CD4-positive, alpha-beta T cell (primary cell): ENCODE results near the gene RELL2. TPM values are rescaled to one million over a fixed set of nuclear protein-coding genes. Genes with fewer than 3 reads are reported as not detected.

Source experiments
- ATAC-seq: fragments of 200-7000 bp; cut with Tn5 transposase; one replicate; pipeline ENCODE4 v1.10.0; 2022; ENCODE audit warnings: mild to moderate bottlenecking; ENCODE audit not compliant: poor library complexity
- CTCF ChIA-PET: fragments of 350-600 bp; sonication (Branson Sonifier 250); formaldehyde crosslinking; loops from one replicate; lab custom pipeline; 2021; ENCODE audit warnings: antibody characterized with exemption, inconsistent platforms; lab: Charles Lee
- POLR2A ChIA-PET: fragments of 350-600 bp; sonication (Branson Sonifier 250); formaldehyde crosslinking; loops from one replicate; lab custom pipeline; 2021; ENCODE audit warnings: antibody characterized with exemption, inconsistent platforms; lab: Charles Lee
- DNase-seq, 14 experiments: peaks; one replicate each; pipeline ENCODE4 v3.0.0-alpha.2; 2013 to 2020; ENCODE audit warnings: mixed read lengths in 2 of 14
- H3K27ac ChIP-seq, 2 donors: one replicate each; pipeline versions ENCODE4 v1.5.1 to v1.7.0; 2013; ENCODE audit warnings: low read length in 2 of 2, low read depth in 1 of 2, mild to moderate bottlenecking in 1 of 2
- H3K27me3 ChIP-seq, 2 experiments: 1 replicate in 1 of 2; 2 replicates in 1 of 2; pipeline versions ENCODE4 v1.6.1 to v1.7.0; 2013; ENCODE audit warnings: low read length in 2 of 2, control low read depth in 1 of 2, mild to moderate bottlenecking in 1 of 2, moderate library complexity in 1 of 2; ENCODE audit not compliant: insufficient read depth in 2 of 2, control insufficient read depth in 1 of 2
- H3K36me3 ChIP-seq: one replicate; pipeline ENCODE4 v1.6.1; 2013; ENCODE audit warnings: low read length, control low read depth; ENCODE audit not compliant: insufficient read depth
- H3K4me1 ChIP-seq: one replicate; pipeline ENCODE4 v1.6.1; 2013; ENCODE audit warnings: low read length, control low read depth; ENCODE audit not compliant: insufficient read depth
- H3K4me3 ChIP-seq: one replicate; pipeline ENCODE4 v1.5.1; 2013; ENCODE audit warnings: mild to moderate bottlenecking, low read length, moderate library complexity
- H3K9me3 ChIP-seq, 2 experiments: 1 replicate in 1 of 2; 2 replicates in 1 of 2; pipeline versions ENCODE4 v1.6.1 to v1.7.0; 2013; ENCODE audit warnings: low read length in 2 of 2, mild to moderate bottlenecking in 2 of 2, control low read depth in 1 of 2, moderate library complexity in 1 of 2; ENCODE audit not compliant: control insufficient read depth in 1 of 2, insufficient read depth in 1 of 2
- H3K27ac Mint-ChIP-seq: one replicate; pipeline ENCODE4 v1.8.0; 2020; ENCODE audit warnings: mixed read lengths
- H3K27me3 Mint-ChIP-seq: one replicate; pipeline ENCODE4 v1.8.0; 2021; ENCODE audit warnings: mixed read lengths
- H3K36me3 Mint-ChIP-seq: one replicate; pipeline ENCODE4 v1.8.0; 2021; ENCODE audit warnings: low read depth, mixed read lengths
- H3K4me1 Mint-ChIP-seq: one replicate; pipeline ENCODE4 v1.8.0; 2021; ENCODE audit warnings: low read depth, mixed read lengths
- H3K4me3 Mint-ChIP-seq: one replicate; pipeline ENCODE4 v1.8.0; 2020; ENCODE audit warnings: mild to moderate bottlenecking, mixed read lengths
- H3K9me3 Mint-ChIP-seq: one replicate; pipeline ENCODE4 v1.8.0; 2020; ENCODE audit warnings: mixed read lengths
- CTCF ChIP-seq: fragments of 200-600 bp; IDR thresholded peaks from one replicate; pipeline ENCODE4 v1.8.0; 2022; ENCODE audit warnings: antibody characterized with exemption, mild to moderate bottlenecking
- intact Hi-C, 2 experiments: fragments of 100-400 bp; cut with DNase I in 1 of 2; cut with micrococcal nuclease in 1 of 2; formaldehyde crosslinking; loops; one replicate each; pipeline versions ENCODE4 v1.15.1 to v1.9.0; 2023 to 2025; cut with DNase I, micrococcal nuclease
- total RNA-seq, 174 experiments: library from RNA in 2 of 174; stranded (reverse) in 2 of 174; gene quantifications; one replicate each; pipeline ENCODE4 v1.2.3 and lab custom pipeline; 2021 to 2026

The RELL2 gene
- total RNA-seq, 2 experiments from 2014 or later, result 10.9 to 11.4 TPM

GRCh38 chr5:141656396-141656795 is 19.6 kb downstream of the RELL2 start:
- Histone ChIP-seq H3K36me3 (no peaks in the 10 kb centered on the region), H3K4me3 (no peak overlapping the region), H3K4me1 (peaks cover 10% of the 10 kb centered on the region), H3K27me3 (no peaks in the 10 kb centered on the region), H3K27ac (no peak overlapping the region), H3K9me3 (peaks cover 0 to 5% of the 10 kb centered on the region in 2 experiments)
- Mint-ChIP-seq H3K36me3 (no peaks in the 10 kb centered on the region), H3K27ac (no peak overlapping the region), H3K27me3 (peaks cover 6% of the 10 kb centered on the region), H3K4me1 (peaks cover 16% of the 10 kb centered on the region), H3K4me3 (no peak overlapping the region), H3K9me3 (no peaks in the 10 kb centered on the region)
- CTCF ChIA-PET, result interaction anchor here (1.3 kb wide), 1 partner anchor 8 kb away, joined by 3 read pairs; no protein-coding TSS in a partner anchor
- intact Hi-C loops, result no loop called here
- POLR2A ChIA-PET, result no interaction called here
- TF ChIP-seq CTCF, result no peak
- no peak for ATAC-seq
- DNase-seq, result peak in 1 of 14 experiments; percentile 6

GRCh38 chr5:141657404-141657803 is 20.6 kb downstream of the RELL2 start:
- Mint-ChIP-seq H3K36me3 (no peaks in the 10 kb centered on the region), H3K4me1 (peaks cover 7% of the 10 kb centered on the region), H3K9me3 (no peaks in the 10 kb centered on the region), H3K27ac (no peak overlapping the region), H3K4me3 (no peak overlapping the region), H3K27me3 (peaks cover 6% of the 10 kb centered on the region)
- ChIA-PET POLR2A (interaction anchor here (1.2 kb wide), 1 partner anchor 20 kb away, joined by 3 read pairs; no protein-coding TSS in a partner anchor), CTCF (interaction anchor here (1.3 kb wide), 1 partner anchor 12 kb away, joined by 3 read pairs; no protein-coding TSS in a partner anchor)
- Histone ChIP-seq H3K27ac (no peak overlapping the region), H3K27me3 (no peaks in the 10 kb centered on the region), H3K4me1 (no peaks in the 10 kb centered on the region), H3K4me3 (no peak overlapping the region), H3K36me3 (no peaks in the 10 kb centered on the region), H3K9me3 (peaks cover 0 to 5% of the 10 kb centered on the region in 2 experiments)
- no peak for DNase-seq
- no peak for TF ChIP-seq CTCF
- intact Hi-C loops, result no loop called here
- no peak for ATAC-seq

GRCh38 chr5:141657937-141658545 is 21.2 kb downstream of the RELL2 start:
- no peaks in the 10 kb centered on the region for H3K9me3 Mint-ChIP-seq
- H3K36me3 ChIP-seq, result no peaks in the 10 kb centered on the region
- H3K4me1 ChIP-seq, result no peaks in the 10 kb centered on the region
- DNase-seq, result peak in 1 of 14 experiments; percentile 16
- CTCF ChIA-PET, result interaction anchor here (1.3 kb wide), 1 partner anchor 12 kb away, joined by 3 read pairs; no protein-coding TSS in a partner anchor
- H3K27me3 Mint-ChIP-seq, result peaks cover 6% of the 10 kb centered on the region
- no peak for TF ChIP-seq CTCF
- no peak for ATAC-seq
- peaks cover 2% of the 10 kb centered on the region for H3K4me1 Mint-ChIP-seq
- H3K9me3 ChIP-seq, result peaks cover 0 to 5% of the 10 kb centered on the region in 2 experiments
- H3K4me3 ChIP-seq, result no peak overlapping the region
- H3K27ac Mint-ChIP-seq, result no peak overlapping the region
- no peaks in the 10 kb centered on the region for H3K36me3 Mint-ChIP-seq
- intact Hi-C loops, result no loop called here
- POLR2A ChIA-PET, result interaction anchor here (1.2 kb wide), 1 partner anchor 21 kb away, joined by 3 read pairs; no protein-coding TSS in a partner anchor
- H3K4me3 Mint-ChIP-seq, result no peak overlapping the region
- H3K27ac ChIP-seq, result no peak overlapping the region
- no peaks in the 10 kb centered on the region for H3K27me3 ChIP-seq
